Measurements from ENCODE around the gene NSUN3. TPM values are rescaled to one million over a fixed set of nuclear protein-coding genes. Genes with fewer than 3 reads are reported as not detected.

NSUN3 gene
- total and polyA plus RNA-seq, 2 of the 8 experiments (the other 6 are each of a cell fraction or from before 2014, with no cell fraction given), result 2.1 to 5.1 TPM

GRCh38 chr3:94020293-94020692 lies 42.6 kb upstream of the NSUN3 start:
- Histone ChIP-seq H3K9ac (replicated peaks in 1 of 4; ENCODE audit: extremely low read depth in 1 of 4, low read depth in 3 of 4, low read length in 3 of 4) (no peak overlapping the region), H3K4me1 (replicated peaks in 1 of 4; ENCODE audit: control insufficient read depth in 3 of 4, insufficient read depth in 4 of 4, low read length in 3 of 4) (no peaks in the 10 kb centered on the region), H4K20me1 (replicated peaks in 1 of 2; ENCODE audit: control insufficient read depth in 1 of 2, insufficient read depth in 2 of 2, low read length in 2 of 2) (peaks cover 0 to 2% of the 10 kb centered on the region in 2 experiments), H3K18ac (ENCODE audit: extremely low read depth, low read length) (no peak overlapping the region), H2BK20ac (ENCODE audit: low read length) (no peak overlapping the region), H2BK120ac (replicated peaks; ENCODE audit: low read depth, low read length) (no peak overlapping the region), H3K14ac (ENCODE audit: insufficient read length) (no peak overlapping the region), H3K4me3 (ENCODE audit: extremely low read depth in 1 of 4, insufficient read depth in 2 of 4, low read depth in 3 of 4, low read length in 4 of 4) (no peak overlapping the region), H2AK5ac (ENCODE audit: low read depth, low read length) (no peak overlapping the region), H4K8ac (ENCODE audit: extremely low read depth, insufficient read depth, low read length) (no peak overlapping the region), H2BK15ac (ENCODE audit: low read length) (no peak overlapping the region), H2BK5ac (ENCODE audit: low read depth, low read length) (no peak overlapping the region), H3K79me2 (ENCODE audit: control insufficient read depth in 1 of 2, insufficient read depth in 2 of 2, low read length in 2 of 2) (no peaks in the 10 kb centered on the region), H3K27ac (ENCODE audit: low read depth, low read length) (no peak overlapping the region), H2AFZ (ENCODE audit: low read length) (no peak overlapping the region), H4K5ac (ENCODE audit: insufficient read length, low read depth, low read length) (no peak overlapping the region), H2BK12ac (ENCODE audit: low read depth, low read length) (no peak overlapping the region), H3K56ac (replicated peaks; ENCODE audit: insufficient read length, low read depth, low read length) (no peak overlapping the region), H3K9me3 (ENCODE audit: insufficient read depth in 2 of 2, low read depth in 1 of 2, low read length in 1 of 2) (no peaks in the 10 kb centered on the region), H4K91ac (replicated peaks; ENCODE audit: insufficient read length, low read length) (no peak overlapping the region), H3K4ac (replicated peaks; ENCODE audit: insufficient read length, low read depth, low read length) (no peak overlapping the region), H3K36me3 (ENCODE audit: control insufficient read depth in 2 of 4, insufficient read depth in 4 of 4, low read length in 3 of 4) (no peaks in the 10 kb centered on the region), H3K79me1 (ENCODE audit: low read depth, low read length) (no peaks in the 10 kb centered on the region), H3K23ac (ENCODE audit: insufficient read length) (no peak overlapping the region), H3K27me3 (replicated peaks in 1 of 4; ENCODE audit: control insufficient read depth in 3 of 4, extremely low read depth in 1 of 4, insufficient read depth in 3 of 4, low read length in 3 of 4) (no peaks in the 10 kb centered on the region), H3K4me2 (ENCODE audit: insufficient read depth in 1 of 2, low read depth in 2 of 2, low read length in 2 of 2) (no peak overlapping the region), H3K23me2 (ENCODE audit: low read depth, low read length) (no peaks in the 10 kb centered on the region)
- 91% methylated on average over 3 of the region's 3 CpGs; no CpG with 5 or more reads in 1 of the 2 experiments for WGBS, 2 experiments (ENCODE audit: extremely low coverage in 1 of 2, insufficient coverage in 1 of 2, insufficient read length in 1 of 2, insufficient replicate concordance in 2 of 2, low coverage in 1 of 2, low lambda C conversion rate in 2 of 2, missing lambda C conversion rate in 1 of 2)
- CTCF ChIA-PET (ENCODE audit: partially characterized antibody), result interaction anchor here (1.1 to 1.8 kb wide), 2 partner anchors 15 to 17 kb away, joined by 3 to 6 read pairs; no protein-coding TSS in a partner anchor
- FAIRE-seq, result no peak
- no peak for DNase-seq (ENCODE audit: low read depth in 1 of 2, low spot score in 2 of 2)
- POLR2A ChIA-PET (ENCODE audit: partially characterized antibody), result interaction anchor here (1.7 kb wide), 1 partner anchor 42 kb away, joined by 5 read pairs; the partner anchor contains the start of genes DHFR2 and NSUN3
